ENCODE data around the gene OGDH. TPM values are rescaled to one million over a fixed set of nuclear protein-coding genes. Genes with fewer than 3 reads are reported as not detected.
A peak's percentile ranks its signal among the peaks of the same experiment; 100 is the strongest.

OGDH gene
- total and polyA plus RNA-seq, 10 of the 15 experiments (the other 5 are each of a cell fraction or from before 2014, with no cell fraction given) = 4.1 to 103 (median 48.4) TPM

DNA sequence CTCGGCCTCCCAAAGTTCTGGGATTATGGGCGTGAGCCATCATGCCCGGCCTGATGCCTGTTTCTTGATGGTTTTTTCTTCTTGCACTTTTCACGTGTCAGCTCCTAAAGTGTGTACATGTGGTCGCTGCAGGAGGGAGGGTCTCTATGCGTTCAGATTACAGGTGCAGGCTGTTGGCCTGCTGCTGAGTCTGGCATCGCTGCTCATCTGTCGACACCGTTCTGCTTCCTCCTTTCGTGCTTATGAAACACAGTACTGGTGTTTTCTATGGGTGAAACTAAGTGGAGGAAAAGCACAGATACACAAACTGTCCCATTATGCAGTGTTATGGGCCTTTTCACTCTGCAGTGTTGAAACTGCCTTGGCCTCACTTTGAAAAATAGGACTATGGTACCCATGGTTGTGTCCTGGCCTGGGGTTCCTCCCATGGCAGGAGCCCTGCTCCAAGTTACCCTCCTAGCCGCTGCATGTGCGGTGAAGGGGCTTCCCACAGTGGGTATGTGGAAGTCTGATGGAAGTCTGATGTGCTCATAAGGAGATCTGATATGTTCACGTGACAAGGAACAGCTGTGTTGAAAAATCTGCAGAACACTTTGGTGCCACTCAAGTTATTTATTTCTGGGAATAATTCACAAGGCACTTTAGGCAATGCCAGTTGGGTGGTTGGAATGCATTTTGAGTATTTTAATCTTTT is 23.5 kb downstream of the OGDH start (continued):
- TF ChIP-seq, protein P1, sequence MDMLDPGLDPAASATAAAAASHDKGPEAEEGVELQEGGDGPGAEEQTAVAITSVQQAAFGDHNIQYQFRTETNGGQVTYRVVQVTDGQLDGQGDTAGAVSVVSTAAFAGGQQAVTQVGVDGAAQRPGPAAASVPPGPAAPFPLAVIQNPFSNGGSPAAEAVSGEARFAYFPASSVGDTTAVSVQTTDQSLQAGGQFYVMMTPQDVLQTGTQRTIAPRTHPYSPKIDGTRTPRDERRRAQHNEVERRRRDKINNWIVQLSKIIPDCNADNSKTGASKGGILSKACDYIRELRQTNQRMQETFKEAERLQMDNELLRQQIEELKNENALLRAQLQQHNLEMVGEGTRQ (IDR thresholded peaks at IDR 0.05; ENCODE audit: borderline replicate concordance, low read depth, low read length) = no peak
- TF ChIP-seq RB1 (IDR thresholded peaks at IDR 0.05; ENCODE audit: borderline replicate concordance) = no peak
- no peak for TF ChIP-seq TBL1XR1 (IDR thresholded peaks at IDR 0.05; ENCODE audit: low read depth, low read length)
- no peak for TF ChIP-seq MXI1 (IDR thresholded peaks at IDR 0.05; ENCODE audit: low read depth, low read length)
- no peak for TF ChIP-seq CEBPB (IDR thresholded peaks at IDR 0.05; ENCODE audit: borderline replicate concordance in 1 of 2, low read depth in 2 of 2, low read length in 2 of 2)
- no peak for TF ChIP-seq ASH2L (IDR thresholded peaks at IDR 0.05; ENCODE audit: borderline replicate concordance, low read depth)
- peak; percentile 13; the same call in 1 of the 2 replicates for TF ChIP-seq MTA2 (IDR thresholded peaks at IDR 0.05; ENCODE audit: low read depth)
- TF ChIP-seq BMI1 (IDR thresholded peaks at IDR 0.05; ENCODE audit: borderline replicate concordance) = no peak
- TF ChIP-seq DPF2 (IDR thresholded peaks at IDR 0.05) = no peak
- no peak for TF ChIP-seq BACH1 (IDR thresholded peaks at IDR 0.05; ENCODE audit: borderline replicate concordance)
- TF ChIP-seq, protein P2, sequence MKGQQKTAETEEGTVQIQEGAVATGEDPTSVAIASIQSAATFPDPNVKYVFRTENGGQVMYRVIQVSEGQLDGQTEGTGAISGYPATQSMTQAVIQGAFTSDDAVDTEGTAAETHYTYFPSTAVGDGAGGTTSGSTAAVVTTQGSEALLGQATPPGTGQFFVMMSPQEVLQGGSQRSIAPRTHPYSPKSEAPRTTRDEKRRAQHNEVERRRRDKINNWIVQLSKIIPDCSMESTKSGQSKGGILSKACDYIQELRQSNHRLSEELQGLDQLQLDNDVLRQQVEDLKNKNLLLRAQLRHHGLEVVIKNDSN (IDR thresholded peaks at IDR 0.05; ENCODE audit: borderline replicate concordance, extremely low read length, insufficient read depth, low read depth, low read length) = no peak
- TF ChIP-seq, protein P3, sequence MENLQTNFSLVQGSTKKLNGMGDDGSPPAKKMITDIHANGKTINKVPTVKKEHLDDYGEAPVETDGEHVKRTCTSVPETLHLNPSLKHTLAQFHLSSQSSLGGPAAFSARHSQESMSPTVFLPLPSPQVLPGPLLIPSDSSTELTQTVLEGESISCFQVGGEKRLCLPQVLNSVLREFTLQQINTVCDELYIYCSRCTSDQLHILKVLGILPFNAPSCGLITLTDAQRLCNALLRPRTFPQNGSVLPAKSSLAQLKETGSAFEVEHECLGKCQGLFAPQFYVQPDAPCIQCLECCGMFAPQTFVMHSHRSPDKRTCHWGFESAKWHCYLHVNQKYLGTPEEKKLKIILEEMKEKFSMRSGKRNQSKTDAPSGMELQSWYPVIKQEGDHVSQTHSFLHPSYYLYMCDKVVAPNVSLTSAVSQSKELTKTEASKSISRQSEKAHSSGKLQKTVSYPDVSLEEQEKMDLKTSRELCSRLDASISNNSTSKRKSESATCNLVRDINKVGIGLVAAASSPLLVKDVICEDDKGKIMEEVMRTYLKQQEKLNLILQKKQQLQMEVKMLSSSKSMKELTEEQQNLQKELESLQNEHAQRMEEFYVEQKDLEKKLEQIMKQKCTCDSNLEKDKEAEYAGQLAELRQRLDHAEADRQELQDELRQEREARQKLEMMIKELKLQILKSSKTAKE (IDR thresholded peaks at IDR 0.05; ENCODE audit: low read depth, poor library complexity, severe bottlenecking) = peak; percentile 25
- TF ChIP-seq, protein P4, sequence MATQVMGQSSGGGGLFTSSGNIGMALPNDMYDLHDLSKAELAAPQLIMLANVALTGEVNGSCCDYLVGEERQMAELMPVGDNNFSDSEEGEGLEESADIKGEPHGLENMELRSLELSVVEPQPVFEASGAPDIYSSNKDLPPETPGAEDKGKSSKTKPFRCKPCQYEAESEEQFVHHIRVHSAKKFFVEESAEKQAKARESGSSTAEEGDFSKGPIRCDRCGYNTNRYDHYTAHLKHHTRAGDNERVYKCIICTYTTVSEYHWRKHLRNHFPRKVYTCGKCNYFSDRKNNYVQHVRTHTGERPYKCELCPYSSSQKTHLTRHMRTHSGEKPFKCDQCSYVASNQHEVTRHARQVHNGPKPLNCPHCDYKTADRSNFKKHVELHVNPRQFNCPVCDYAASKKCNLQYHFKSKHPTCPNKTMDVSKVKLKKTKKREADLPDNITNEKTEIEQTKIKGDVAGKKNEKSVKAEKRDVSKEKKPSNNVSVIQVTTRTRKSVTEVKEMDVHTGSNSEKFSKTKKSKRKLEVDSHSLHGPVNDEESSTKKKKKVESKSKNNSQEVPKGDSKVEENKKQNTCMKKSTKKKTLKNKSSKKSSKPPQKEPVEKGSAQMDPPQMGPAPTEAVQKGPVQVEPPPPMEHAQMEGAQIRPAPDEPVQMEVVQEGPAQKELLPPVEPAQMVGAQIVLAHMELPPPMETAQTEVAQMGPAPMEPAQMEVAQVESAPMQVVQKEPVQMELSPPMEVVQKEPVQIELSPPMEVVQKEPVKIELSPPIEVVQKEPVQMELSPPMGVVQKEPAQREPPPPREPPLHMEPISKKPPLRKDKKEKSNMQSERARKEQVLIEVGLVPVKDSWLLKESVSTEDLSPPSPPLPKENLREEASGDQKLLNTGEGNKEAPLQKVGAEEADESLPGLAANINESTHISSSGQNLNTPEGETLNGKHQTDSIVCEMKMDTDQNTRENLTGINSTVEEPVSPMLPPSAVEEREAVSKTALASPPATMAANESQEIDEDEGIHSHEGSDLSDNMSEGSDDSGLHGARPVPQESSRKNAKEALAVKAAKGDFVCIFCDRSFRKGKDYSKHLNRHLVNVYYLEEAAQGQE (IDR thresholded peaks at IDR 0.05; ENCODE audit: low read depth, low read length) = no peak
